ENCODE data around the gene AAK1. TPM values are rescaled to one million over a fixed set of nuclear protein-coding genes. Genes with fewer than 3 reads are reported as not detected.

Gene AAK1
- total RNA-seq, 1 experiment from 2014 or later: 35.6 TPM

DNA sequence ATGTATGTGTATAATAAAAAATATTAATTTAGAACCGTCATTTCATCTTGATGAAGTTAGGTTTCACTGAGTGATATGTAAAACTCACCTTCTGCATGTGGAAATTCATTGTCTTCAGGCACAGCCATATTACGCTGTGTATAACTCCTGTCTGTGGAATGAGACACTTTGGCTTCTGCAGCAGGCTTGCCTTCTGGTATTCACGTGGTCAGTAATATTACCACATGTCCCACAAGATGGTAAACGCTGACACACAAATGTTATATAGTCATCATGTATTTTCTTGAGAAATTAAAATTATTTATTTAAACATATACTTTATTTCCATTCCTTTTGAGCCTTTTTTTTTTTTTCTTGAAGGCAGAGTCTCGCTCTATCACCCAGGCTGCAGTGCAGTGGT lies 25.1 kb upstream of the AAK1 start:
- CTCF ChIA-PET: no interaction called here

DNA sequence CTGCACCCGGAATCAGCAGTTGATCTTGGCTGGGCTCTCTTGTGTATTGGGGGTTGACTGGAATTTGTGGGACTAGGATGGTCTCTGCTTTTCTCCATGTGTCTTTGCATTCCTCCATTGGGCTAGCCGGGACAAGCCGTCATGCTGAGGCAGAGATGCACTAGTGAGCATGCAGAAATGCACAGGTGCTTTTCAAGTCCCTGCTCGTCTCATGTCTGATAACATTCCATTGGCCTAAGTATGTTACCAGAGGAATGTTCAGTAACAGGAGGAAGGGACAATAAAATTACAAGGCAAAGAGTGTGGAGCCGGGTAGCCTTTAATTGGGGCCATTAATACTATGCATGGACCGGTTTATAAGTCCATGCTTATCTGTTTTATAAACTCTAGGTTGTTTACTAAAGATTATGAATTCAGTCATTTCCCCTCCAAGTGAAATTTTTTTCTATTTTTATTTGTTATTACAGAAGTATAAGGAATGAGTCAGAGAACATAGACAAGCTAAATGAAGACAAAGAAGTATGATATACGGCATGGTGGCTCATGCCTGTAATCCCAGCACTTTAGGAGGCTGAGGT lies 24.4 kb upstream of the AAK1 start:
- POLR2A ChIA-PET: no interaction called here
- no peak for DNase-seq (ENCODE audit: low spot score)
- ATAC-seq: peak; percentile 47
- Mint-ChIP-seq H3K4me3 (no peak overlapping the region), H3K27me3 (ENCODE audit: low read depth) (no peaks in the 10 kb centered on the region), H3K9me3 (peaks cover 28% of the 10 kb centered on the region), H3K4me1 (0 out of 2 replicates have a peak, but pooled peaks cover 4% of the 10 kb centered on the region), H3K36me3 (no peaks in the 10 kb centered on the region), H3K27ac (no peak overlapping the region)
- CTCF ChIA-PET: no interaction called here
- TF ChIP-seq, protein P1, sequence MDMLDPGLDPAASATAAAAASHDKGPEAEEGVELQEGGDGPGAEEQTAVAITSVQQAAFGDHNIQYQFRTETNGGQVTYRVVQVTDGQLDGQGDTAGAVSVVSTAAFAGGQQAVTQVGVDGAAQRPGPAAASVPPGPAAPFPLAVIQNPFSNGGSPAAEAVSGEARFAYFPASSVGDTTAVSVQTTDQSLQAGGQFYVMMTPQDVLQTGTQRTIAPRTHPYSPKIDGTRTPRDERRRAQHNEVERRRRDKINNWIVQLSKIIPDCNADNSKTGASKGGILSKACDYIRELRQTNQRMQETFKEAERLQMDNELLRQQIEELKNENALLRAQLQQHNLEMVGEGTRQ (CRISPR knock-in tag; IDR thresholded peaks at IDR 0.05): no peak
- TF ChIP-seq ETV6 (CRISPR knock-in tag; IDR thresholded peaks at IDR 0.05): no peak
- TF ChIP-seq E2F1 (CRISPR knock-in tag; IDR thresholded peaks at IDR 0.05): no peak
- no peak for TF ChIP-seq NR3C1 (CRISPR knock-in tag; conservative IDR thresholded peaks at IDR 0.05; ENCODE audit: low read depth)
- TF ChIP-seq GABPB1 (CRISPR knock-in tag; IDR thresholded peaks at IDR 0.05): no peak
- TF ChIP-seq OVOL2 (CRISPR knock-in tag; IDR thresholded peaks at IDR 0.05; ENCODE audit: borderline replicate concordance): no peak
- TF ChIP-seq, protein P2, sequence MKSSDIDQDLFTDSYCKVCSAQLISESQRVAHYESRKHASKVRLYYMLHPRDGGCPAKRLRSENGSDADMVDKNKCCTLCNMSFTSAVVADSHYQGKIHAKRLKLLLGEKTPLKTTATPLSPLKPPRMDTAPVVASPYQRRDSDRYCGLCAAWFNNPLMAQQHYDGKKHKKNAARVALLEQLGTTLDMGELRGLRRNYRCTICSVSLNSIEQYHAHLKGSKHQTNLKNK (CRISPR knock-in tag; IDR thresholded peaks at IDR 0.05): no peak
- no peak for TF ChIP-seq CTCF (IDR thresholded peaks at IDR 0.05)
- TF ChIP-seq, protein P3, sequence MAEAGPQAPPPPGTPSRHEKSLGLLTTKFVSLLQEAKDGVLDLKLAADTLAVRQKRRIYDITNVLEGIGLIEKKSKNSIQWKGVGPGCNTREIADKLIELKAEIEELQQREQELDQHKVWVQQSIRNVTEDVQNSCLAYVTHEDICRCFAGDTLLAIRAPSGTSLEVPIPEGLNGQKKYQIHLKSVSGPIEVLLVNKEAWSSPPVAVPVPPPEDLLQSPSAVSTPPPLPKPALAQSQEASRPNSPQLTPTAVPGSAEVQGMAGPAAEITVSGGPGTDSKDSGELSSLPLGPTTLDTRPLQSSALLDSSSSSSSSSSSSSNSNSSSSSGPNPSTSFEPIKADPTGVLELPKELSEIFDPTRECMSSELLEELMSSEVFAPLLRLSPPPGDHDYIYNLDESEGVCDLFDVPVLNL (CRISPR knock-in tag; IDR thresholded peaks at IDR 0.05; ENCODE audit: borderline replicate concordance, low read depth): no peak

More for the DNA sequence above, 25.1 kb upstream of the AAK1 start:
- H3K27ac Mint-ChIP-seq: no peak overlapping the region
- H3K4me3 Mint-ChIP-seq: no peak overlapping the region
- POLR2A ChIA-PET: no interaction called here
- H3K36me3 Mint-ChIP-seq: no peaks in the 10 kb centered on the region
- H3K4me1 Mint-ChIP-seq: 0 out of 2 replicates have a peak, but pooled peaks cover 4% of the 10 kb centered on the region
- peaks cover 24% of the 10 kb centered on the region for H3K9me3 Mint-ChIP-seq
- TF ChIP-seq CREB1 (CRISPR knock-in tag; IDR thresholded peaks at IDR 0.05) (no peak), ZNF232 (CRISPR knock-in tag; IDR thresholded peaks at IDR 0.05) (no peak), FOXJ3 (CRISPR knock-in tag; IDR thresholded peaks at IDR 0.05; ENCODE audit: borderline replicate concordance) (no peak), ATF6 (CRISPR knock-in tag; IDR thresholded peaks at IDR 0.05) (no peak), ELF4 (CRISPR knock-in tag; IDR thresholded peaks at IDR 0.05; ENCODE audit: low read depth) (no peak), JAZF1 (CRISPR knock-in tag; IDR thresholded peaks at IDR 0.05) (no peak), NR1H2 (CRISPR knock-in tag; IDR thresholded peaks at IDR 0.05) (no peak), MYBL2 (CRISPR knock-in tag; IDR thresholded peaks at IDR 0.05) (no peak), NFE2L1 (CRISPR knock-in tag; IDR thresholded peaks at IDR 0.05) (no peak)
- DNase-seq (ENCODE audit: low spot score) (no peak), ATAC-seq (no peak)
- H3K27me3 Mint-ChIP-seq (ENCODE audit: low read depth): no peaks in the 10 kb centered on the region
